Urinary bladder (tissue), 4 donors: ENCODE data around the gene C3orf22. TPM values are rescaled to one million over a fixed set of nuclear protein-coding genes. Genes with fewer than 3 reads are reported as not detected.

Experiments used
- DNase-seq: peaks from one replicate; pipeline ENCODE4 v3.0.0-alpha.2; 2015; ENCODE audit errors: extremely low spot score
- H3K27ac ChIP-seq: one replicate; pipeline ENCODE4 v1.5.1; 2013; ENCODE audit warnings: low read depth, mild to moderate bottlenecking, moderate library complexity
- H3K36me3 ChIP-seq: one replicate; pipeline ENCODE4 v1.6.1; 2013; ENCODE audit warnings: mild to moderate bottlenecking, moderate library complexity; ENCODE audit not compliant: insufficient read depth
- H3K4me1 ChIP-seq: one replicate; pipeline ENCODE4 v1.6.1; 2013; ENCODE audit warnings: mild to moderate bottlenecking, moderate library complexity; ENCODE audit not compliant: insufficient read depth
- H3K4me3 ChIP-seq: one replicate; pipeline ENCODE4 v1.5.1; 2013; ENCODE audit warnings: low read depth, low read length
- WGBS: extraction: QIAGEN DNeasy Blood & Tissue Kit; methylation state at CpG from one replicate; pipeline ENCODE4 v1.1.7; 2013; 5-methylcytosine and 5-hydroxymethylcytosine counted together
- polyA plus RNA-seq: library from polyadenylated mRNA; stranded (reverse); fragments of 200-250 nt; gene quantifications from one replicate; pipeline ENCODE4 v1.2.3, GENCODE V29; 2013
- total RNA-seq: library from RNA; depleted of rRNA; stranded (reverse); fragments of >200 nt; gene quantifications from one replicate; pipeline ENCODE4 v1.2.3, GENCODE V29; 2014
- donor health status: healthy with polysubstance abuse.
- donor health status: healthy.

C3orf22 gene
- total and polyA plus RNA-seq, 2 donors: not detected

DNA sequence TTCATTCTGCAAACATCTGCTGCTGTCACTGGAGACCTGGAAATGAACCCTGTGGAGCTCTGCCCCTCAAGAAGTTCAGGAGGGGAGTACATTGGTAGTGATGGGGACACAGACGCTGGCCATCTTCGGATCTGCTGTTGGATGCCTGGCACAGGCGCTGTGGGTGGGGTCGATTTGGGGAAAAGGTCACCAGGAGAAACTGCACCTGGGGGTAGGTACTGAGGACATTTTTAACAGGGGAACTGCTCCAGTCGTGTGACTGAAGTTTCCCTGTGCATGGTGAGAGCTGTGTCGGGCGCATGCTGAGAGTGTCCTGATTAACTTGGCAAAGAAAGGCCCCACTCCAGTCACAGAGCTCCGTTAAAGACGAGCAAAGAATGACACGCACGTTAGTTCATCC, 44.6 kb downstream of the C3orf22 start:
- Histone ChIP-seq H3K4me1 (peaks cover 3% of the 10 kb centered on the region), H3K27ac (no peak overlapping the region), H3K36me3 (no peaks in the 10 kb centered on the region), H3K4me3 (no peak overlapping the region)
- DNase-seq: no peak
- 82% methylated on average over 11 of the region's 11 CpGs for WGBS

DNA sequence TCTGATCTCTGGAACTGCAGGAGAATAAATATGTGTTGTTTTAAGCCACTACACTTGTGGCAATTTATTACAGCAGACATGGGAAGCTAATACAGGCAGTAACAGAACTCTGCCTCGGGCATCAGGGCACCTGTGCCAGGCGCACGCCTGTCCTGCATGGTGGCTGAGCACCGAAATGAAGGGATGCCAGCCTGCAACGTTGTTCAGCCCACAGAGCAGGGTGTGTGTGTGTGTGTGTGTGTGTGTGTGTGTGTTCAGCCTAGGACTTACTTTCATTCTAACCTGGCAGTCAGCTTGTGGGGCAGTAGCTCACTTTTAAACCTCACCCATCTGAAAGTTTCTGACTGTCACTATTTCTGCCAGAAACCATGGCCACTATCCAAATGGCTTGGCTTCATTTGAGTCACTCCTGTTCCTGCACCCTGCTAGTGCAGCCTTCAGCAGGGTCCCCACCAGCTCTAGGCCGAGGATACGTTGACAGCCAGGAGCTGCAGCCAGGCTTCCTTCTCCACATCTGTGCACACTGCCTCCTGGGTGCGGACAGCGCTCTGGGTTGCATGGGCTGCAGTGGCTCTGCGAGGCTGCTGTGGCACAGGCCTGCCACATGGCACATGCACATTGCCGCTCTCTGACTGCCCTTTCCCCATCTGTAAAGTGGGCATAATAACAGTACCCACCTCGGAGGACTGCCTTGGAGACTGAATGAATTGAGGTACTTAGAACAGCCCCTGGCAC, 45.6 kb downstream of the C3orf22 start:
- 78% methylated on average over 12 of the region's 12 CpGs for WGBS
- no peak for DNase-seq
- H3K27ac ChIP-seq: no peak overlapping the region

DNA sequence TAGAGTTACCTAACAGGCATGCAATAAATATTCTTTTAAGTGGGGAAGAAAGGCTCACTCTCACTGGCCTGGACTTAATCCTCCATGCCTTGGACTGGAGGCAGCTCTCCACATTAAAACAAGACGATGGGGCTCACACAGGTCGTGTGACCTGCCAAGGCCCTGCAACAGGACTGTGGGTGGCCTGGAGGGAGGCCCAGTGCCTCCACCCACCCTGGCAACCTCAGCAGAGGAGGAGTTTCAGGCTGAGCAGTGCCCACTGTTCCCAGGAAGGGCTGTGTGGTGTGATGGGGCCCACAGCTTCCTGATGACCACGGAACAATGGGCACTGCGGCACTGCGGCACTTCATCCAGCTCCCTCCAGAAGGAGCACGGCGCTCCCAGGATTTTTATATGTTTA, 46.7 kb downstream of the C3orf22 start:
- WGBS: 61% methylated on average over 7 of the region's 7 CpGs

More for the DNA sequence above, 45.6 kb downstream of the C3orf22 start:
- H3K36me3 ChIP-seq: no peaks in the 10 kb centered on the region
- peaks cover 3% of the 10 kb centered on the region for H3K4me1 ChIP-seq
- H3K4me3 ChIP-seq: no peak overlapping the region

DNA sequence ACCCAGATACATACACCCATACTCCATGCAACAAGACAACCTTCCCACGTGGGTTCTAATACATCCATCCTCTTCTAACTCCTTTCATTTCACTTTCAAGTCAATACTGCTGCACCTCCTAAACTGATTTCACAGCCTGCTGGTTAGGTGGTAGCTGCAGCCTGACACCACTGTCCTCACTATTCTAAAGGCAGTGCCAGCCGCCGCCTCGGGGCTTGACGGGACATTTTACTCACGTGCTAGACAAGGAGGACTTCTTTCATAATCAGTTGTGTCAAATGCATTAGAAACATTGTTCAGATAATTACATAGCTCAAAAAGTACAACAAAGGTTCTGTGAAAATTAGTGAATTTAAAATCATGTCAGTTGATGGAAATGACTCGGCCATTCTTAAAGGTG, 47.4 kb downstream of the C3orf22 start:
- no peak for DNase-seq
- no peaks in the 10 kb centered on the region for H3K36me3 ChIP-seq
- no peak overlapping the region for H3K27ac ChIP-seq
- peaks cover 3% of the 10 kb centered on the region for H3K4me1 ChIP-seq
- 75% methylated on average over 7 of the region's 7 CpGs for WGBS
- H3K4me3 ChIP-seq: no peak overlapping the region

More for the DNA sequence above, 46.7 kb downstream of the C3orf22 start:
- Histone ChIP-seq H3K4me1 (peaks cover 3% of the 10 kb centered on the region), H3K36me3 (no peaks in the 10 kb centered on the region), H3K27ac (no peak overlapping the region), H3K4me3 (no peak overlapping the region)
- no peak for DNase-seq

DNA sequence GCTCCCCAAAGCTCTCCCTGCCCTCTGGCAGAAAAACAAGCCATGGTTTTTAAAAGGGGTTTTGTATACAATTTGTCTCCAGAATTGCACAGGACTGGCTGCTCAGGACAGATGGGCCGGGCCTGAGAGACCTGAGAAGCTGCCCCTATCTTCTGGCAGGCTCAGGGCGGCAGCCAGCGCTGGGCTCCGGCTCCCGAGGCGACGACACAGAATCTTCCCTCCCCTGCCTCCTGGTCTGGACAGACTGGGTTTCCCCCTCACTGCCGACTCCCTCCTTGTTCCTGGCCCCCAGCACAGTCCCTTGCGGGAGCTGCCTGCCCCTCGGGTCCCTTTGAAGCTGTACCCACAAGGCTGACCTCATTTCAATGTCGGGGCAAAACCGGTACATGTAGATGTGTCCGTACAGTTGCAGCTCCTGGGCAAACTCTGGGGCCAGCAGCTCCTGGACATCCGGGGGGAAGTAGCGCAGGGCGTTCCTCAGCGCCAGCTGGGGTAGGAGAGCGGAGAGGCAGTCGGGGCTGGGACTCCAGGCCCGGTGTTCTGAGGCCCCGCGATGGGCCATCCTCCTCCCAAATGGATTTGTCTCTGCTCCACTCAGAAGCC, 48.3 kb downstream of the C3orf22 start:
- no peak overlapping the region for H3K4me3 ChIP-seq
- H3K27ac ChIP-seq: no peak overlapping the region
- 39% methylated on average over 22 of the region's 22 CpGs for WGBS
- no peaks in the 10 kb centered on the region for H3K36me3 ChIP-seq
- peaks cover 3% of the 10 kb centered on the region for H3K4me1 ChIP-seq
- no peak for DNase-seq

DNA sequence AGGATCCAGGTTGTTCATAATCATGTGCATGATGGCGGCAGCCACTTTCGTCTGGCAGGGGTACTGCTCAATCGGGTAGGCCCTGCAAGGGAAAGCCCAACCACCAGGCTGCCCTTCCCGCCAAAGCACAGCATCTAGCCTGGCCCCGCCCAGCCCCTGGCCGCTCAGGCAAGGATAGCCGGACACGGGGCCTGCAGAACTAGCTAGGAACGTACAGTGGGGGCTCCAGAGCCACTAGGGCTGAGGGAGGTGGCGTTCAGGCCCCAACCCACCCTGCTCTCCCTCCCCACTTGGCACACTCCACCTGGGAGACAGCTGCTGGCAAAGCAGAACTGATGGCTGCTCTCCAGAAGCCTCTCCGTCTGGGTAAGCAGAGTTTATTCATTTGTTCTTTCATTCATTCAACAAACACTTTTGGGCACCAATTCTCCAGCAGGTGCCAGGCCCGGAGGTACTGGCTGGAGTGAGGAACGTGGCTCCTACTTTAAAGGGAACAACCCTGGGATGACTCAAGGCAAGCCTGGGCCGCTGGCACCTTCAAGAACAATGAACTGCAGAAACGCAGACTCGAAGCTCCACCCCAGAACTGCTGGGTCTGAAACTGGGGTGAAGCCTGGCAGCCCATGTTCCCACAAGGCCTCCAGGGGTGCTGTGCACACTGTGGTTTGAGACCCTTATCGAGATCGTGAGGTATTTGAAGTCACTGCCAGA, 49.0 kb downstream of the C3orf22 start:
- Histone ChIP-seq H3K27ac (no peak overlapping the region), H3K4me1 (peaks cover 3% of the 10 kb centered on the region), H3K4me3 (no peak overlapping the region), H3K36me3 (no peaks in the 10 kb centered on the region)
- DNase-seq: no peak
- WGBS: 46% methylated on average over 18 of the region's 18 CpGs

DNA sequence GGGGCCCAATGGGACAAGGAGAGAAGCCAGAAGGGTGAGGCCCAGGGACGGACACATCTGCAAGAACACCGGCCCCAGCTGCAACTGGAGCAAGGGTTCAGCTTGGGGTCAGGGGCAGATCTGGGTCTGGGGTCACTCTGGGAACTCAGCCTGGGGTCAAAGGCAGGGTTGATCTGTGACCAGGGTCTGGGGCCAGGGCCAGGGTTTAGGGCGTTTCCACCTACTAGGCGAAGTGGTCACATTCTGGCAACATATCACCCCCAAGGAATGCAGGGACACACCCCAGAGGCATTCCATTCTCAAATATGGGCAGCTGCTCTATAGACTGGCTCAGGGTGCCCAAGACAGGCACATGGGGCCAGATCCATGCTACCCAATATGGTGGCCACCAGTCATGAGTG, 50.2 kb downstream of the C3orf22 start:
- Histone ChIP-seq H3K4me1 (peaks cover 3% of the 10 kb centered on the region), H3K4me3 (no peak overlapping the region), H3K36me3 (no peaks in the 10 kb centered on the region), H3K27ac (no peak overlapping the region)
- WGBS: 88% methylated on average over 4 of the region's 4 CpGs
- no peak for DNase-seq

DNA sequence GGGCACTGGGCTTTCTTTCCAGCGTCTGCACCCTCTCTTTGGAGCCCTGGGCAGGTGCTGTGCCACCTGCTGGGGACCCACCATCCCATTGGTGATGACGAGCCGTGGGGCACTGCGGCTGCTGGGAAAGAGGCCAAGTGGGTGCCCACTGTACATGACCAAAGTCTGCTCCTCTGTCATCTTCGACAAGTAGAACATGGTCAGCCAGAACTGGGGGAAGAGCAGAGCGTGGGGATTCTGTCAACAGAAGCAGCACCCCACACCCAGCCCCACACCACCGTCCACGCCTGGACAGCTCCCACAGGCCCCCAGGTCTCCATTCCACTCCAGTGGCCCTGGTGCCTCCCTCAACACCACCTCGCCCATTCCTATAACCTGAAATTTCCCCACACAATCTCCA, 50.8 kb downstream of the C3orf22 start:
- DNase-seq: no peak
- H3K27ac ChIP-seq: no peak overlapping the region
- WGBS: 87% methylated on average over 9 of the region's 9 CpGs
- H3K4me1 ChIP-seq: peaks cover 3% of the 10 kb centered on the region
- H3K36me3 ChIP-seq: no peaks in the 10 kb centered on the region
- no peak overlapping the region for H3K4me3 ChIP-seq

DNA sequence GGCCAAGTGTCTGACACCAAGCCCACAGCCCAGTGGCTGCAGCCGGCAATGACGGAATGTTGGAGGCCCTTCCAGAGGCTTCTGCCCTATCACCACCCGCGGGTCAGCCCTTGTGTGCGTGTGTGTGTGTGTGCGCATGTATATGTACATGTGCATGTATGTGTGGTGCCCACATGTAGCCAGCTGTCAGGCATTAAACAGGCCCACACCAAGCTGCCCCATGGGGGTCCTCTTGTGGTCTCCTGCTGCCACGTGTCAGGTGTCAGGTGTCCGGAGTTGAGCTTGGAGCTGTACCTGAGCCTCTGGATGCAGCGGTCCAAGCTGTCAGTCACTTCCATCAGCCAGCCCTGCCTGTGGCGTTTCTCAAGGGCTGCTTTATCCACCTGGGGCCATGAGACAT, 55.0 kb downstream of the C3orf22 start:
- no peak for DNase-seq
- 88% methylated on average over 10 of the region's 10 CpGs for WGBS
- Histone ChIP-seq H3K36me3 (no peaks in the 10 kb centered on the region), H3K4me1 (no peaks in the 10 kb centered on the region), H3K4me3 (no peak overlapping the region), H3K27ac (no peak overlapping the region)

DNA sequence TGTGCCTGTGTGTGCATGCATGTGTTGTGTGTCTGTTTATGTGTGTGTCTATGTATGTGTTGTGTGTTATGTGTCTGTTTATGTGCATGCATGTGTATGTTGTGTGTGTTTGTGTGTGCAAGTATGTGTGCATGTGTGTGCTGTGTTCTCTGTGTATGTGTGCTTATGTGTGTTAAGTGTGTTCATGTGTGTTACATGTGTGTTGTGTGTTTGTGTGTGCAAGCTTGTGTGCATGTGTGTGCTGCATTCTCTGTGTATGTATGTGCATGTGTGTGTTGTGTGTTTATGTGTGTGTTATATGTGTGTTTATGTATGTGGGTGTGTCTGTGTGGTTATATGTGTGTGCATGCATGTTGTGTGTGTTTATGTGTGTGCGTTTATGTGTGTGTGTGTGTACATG, 56.1 kb downstream of the C3orf22 start:
- no peak for DNase-seq
- no peaks in the 10 kb centered on the region for H3K36me3 ChIP-seq
- H3K4me1 ChIP-seq: no peaks in the 10 kb centered on the region
- 98% methylated on average over 1 of the region's 1 CpG for WGBS
- no peak overlapping the region for H3K4me3 ChIP-seq
- no peak overlapping the region for H3K27ac ChIP-seq

DNA sequence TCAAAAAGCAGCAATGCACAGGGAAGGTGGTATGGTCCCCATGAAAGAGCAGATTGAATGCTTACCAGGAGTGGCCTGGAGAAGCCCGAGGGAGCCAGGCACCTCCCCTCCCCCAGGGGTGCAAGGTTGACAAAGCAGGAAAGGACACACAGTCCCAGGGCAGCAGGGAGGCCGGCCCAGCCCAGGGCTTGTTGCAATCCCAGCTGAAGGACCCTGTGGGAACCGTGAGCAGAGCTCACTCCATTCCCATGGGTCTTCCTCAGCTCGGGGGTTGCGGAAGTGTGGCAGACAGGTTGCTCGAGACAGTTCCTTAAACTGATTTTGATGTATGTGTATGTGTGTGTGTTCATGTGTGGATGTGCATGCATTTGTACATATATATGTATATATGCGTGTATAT, 57.0 kb downstream of the C3orf22 start:
- Histone ChIP-seq H3K27ac (no peak overlapping the region), H3K4me1 (no peaks in the 10 kb centered on the region), H3K4me3 (no peak overlapping the region), H3K36me3 (no peaks in the 10 kb centered on the region)
- 59% methylated on average over 7 of the region's 7 CpGs for WGBS
- DNase-seq: no peak

DNA sequence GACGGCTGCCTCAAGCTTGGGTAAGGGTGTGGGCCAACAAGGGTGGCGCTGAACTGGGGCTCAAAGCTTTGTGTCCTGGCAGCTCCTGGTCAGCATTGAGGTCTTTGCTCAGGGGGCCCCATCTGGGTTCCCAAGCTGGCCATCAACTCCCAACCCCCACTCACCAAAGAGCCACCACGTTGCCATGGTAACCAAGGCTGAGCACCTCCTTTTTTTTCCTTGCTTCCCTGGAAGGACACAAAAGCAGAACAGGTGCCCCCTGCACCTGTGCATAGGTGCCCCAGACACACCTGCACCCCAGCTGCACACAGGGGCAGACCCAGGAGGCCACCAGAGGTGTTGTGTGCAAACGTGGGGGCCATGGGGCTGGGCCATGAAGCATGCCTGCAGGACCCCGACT, 57.7 kb downstream of the C3orf22 start:
- DNase-seq: no peak
- Histone ChIP-seq H3K27ac (no peak overlapping the region), H3K4me3 (no peak overlapping the region), H3K36me3 (no peaks in the 10 kb centered on the region), H3K4me1 (no peaks in the 10 kb centered on the region)
- WGBS: 76% methylated on average over 5 of the region's 5 CpGs

DNA sequence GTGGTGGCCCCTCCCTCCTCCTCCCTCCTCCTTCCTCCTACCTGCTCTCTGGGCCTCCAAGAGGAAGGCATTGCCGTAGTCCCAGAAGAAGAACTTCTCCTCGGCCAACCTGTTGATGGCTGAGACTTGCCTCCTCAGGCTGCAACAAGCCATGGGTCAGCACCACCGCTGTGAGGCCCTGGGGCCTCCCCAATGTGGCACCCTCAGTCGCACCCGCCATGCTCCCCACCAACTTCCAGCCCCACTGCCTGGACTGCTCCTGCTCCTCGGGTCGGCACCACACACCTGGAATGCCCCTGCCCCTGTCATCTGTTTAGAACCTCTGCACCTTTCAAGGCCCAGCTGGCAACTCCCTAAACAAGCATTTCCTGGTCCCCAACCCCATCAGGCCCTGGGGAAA, 58.7 kb downstream of the C3orf22 start:
- no peaks in the 10 kb centered on the region for H3K4me1 ChIP-seq
- no peaks in the 10 kb centered on the region for H3K36me3 ChIP-seq
- 92% methylated on average over 7 of the region's 7 CpGs for WGBS
- no peak overlapping the region for H3K27ac ChIP-seq
- no peak for DNase-seq
- no peak overlapping the region for H3K4me3 ChIP-seq
